ENCODE results near the gene ATAD3C. TPM values are rescaled to one million over a fixed set of nuclear protein-coding genes. Genes with fewer than 3 reads are reported as not detected.
"Not testable (repeated sequence)": the region's sequence is repeated elsewhere in the genome, so short reads cannot be mapped to it uniquely, and the experiment has no call there.

Gene ATAD3C
- total and polyA plus RNA-seq, 2 of the 8 experiments (the other 6 are each of a cell fraction or from before 2014, with no cell fraction given) = 2.0 to 2.7 TPM

DNA sequence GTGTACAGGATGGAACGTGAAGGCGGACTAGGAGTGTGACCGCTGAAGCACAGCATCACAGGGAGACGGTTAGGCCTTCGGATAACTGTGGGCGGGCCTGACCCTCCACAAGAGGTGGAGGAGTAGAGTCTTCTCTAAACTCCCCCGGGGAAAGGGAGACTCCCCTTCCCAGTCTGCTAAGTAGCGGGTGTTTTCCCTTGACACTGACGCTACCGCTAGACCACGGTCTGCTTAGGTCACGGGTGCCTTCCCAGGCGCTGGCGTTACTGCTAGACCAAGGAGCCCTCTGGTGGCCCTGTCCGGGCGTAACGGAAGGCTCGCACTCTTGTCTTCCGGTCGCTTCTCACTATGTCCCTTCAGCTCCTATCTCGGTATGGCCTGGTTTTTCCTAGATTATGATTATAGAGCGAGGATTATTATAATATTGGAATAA, 55.9 kb downstream of the ATAD3C start:
- not testable (repeated sequence) for H3K9ac ChIP-seq (replicated peaks in 1 of 4; ENCODE audit: extremely low read depth in 1 of 4, low read depth in 3 of 4, low read length in 3 of 4); H3K79me1 ChIP-seq (ENCODE audit: low read depth, low read length); H2AFZ ChIP-seq (ENCODE audit: low read length); H3K27ac ChIP-seq (ENCODE audit: low read depth, low read length); H2BK120ac ChIP-seq (replicated peaks; ENCODE audit: low read depth, low read length); H2AK5ac ChIP-seq (ENCODE audit: low read depth, low read length); H4K91ac ChIP-seq (replicated peaks; ENCODE audit: insufficient read length, low read length); H3K27me3 ChIP-seq (replicated peaks in 1 of 4; ENCODE audit: control insufficient read depth in 3 of 4, extremely low read depth in 1 of 4, insufficient read depth in 3 of 4, low read length in 3 of 4); H4K8ac ChIP-seq (ENCODE audit: extremely low read depth, insufficient read depth, low read length); H3K9me3 ChIP-seq (ENCODE audit: insufficient read depth in 2 of 2, low read depth in 1 of 2, low read length in 1 of 2); H3K14ac ChIP-seq (ENCODE audit: insufficient read length); H4K20me1 ChIP-seq (replicated peaks in 1 of 2; ENCODE audit: control insufficient read depth in 1 of 2, insufficient read depth in 2 of 2, low read length in 2 of 2); H3K18ac ChIP-seq (ENCODE audit: extremely low read depth, low read length); H3K4me2 ChIP-seq (ENCODE audit: insufficient read depth in 1 of 2, low read depth in 2 of 2, low read length in 2 of 2); FAIRE-seq; H3K4me1 ChIP-seq (replicated peaks in 1 of 4; ENCODE audit: control insufficient read depth in 3 of 4, insufficient read depth in 4 of 4, low read length in 3 of 4); H3K56ac ChIP-seq (replicated peaks; ENCODE audit: insufficient read length, low read depth, low read length); H3K4ac ChIP-seq (replicated peaks; ENCODE audit: insufficient read length, low read depth, low read length); H2BK15ac ChIP-seq (ENCODE audit: low read length); H3K4me3 ChIP-seq (ENCODE audit: extremely low read depth in 1 of 4, insufficient read depth in 2 of 4, low read depth in 3 of 4, low read length in 4 of 4); H3K23ac ChIP-seq (ENCODE audit: insufficient read length); DNase-seq (ENCODE audit: low read depth in 1 of 2, low spot score in 2 of 2); H3K36me3 ChIP-seq (ENCODE audit: control insufficient read depth in 2 of 4, insufficient read depth in 4 of 4, low read length in 3 of 4); H3K79me2 ChIP-seq (ENCODE audit: control insufficient read depth in 1 of 2, insufficient read depth in 2 of 2, low read length in 2 of 2); H2BK12ac ChIP-seq (ENCODE audit: low read depth, low read length); H2BK5ac ChIP-seq (ENCODE audit: low read depth, low read length); H4K5ac ChIP-seq (ENCODE audit: insufficient read length, low read depth, low read length); H3K23me2 ChIP-seq (ENCODE audit: low read depth, low read length); H2BK20ac ChIP-seq (ENCODE audit: low read length)
- 82% methylated on average over 13 of the region's 22 CpGs; no CpG with 5 or more reads in 1 of the 2 experiments for WGBS, 2 experiments (ENCODE audit: extremely low coverage in 1 of 2, insufficient coverage in 1 of 2, insufficient read length in 1 of 2, insufficient replicate concordance in 2 of 2, low coverage in 1 of 2, low lambda C conversion rate in 2 of 2, missing lambda C conversion rate in 1 of 2)
- ChIA-PET POLR2A (ENCODE audit: partially characterized antibody) (interaction anchor here (1.0 to 1.9 kb wide), 6 partner anchors 13 to 106 kb away, joined by 3 to 7 read pairs (median 4); partner anchors contain the start of gene CCNL2), CTCF (ENCODE audit: partially characterized antibody) (interaction anchor here (0.6 to 2.4 kb wide), 29 partner anchors 10 to 439 kb away, joined by 3 to 10 read pairs (median 4); no protein-coding TSS in a partner anchor)
- 0 out of 4 replicates have a peak, but pooled peaks of 1 of the 2 experiments have one; percentile 2 for TF ChIP-seq RAD21 (IDR thresholded peaks at IDR 0.05 in 1 of 2, conservative IDR thresholded peaks at IDR 0.05 in 1 of 2; ENCODE audit: low read depth in 2 of 2, low read length in 2 of 2)

Measured in H1 (cell line).